Transverse colon (tissue), 4 donors: ENCODE data around the gene GLYR1. TPM values are rescaled to one million over a fixed set of nuclear protein-coding genes. Genes with fewer than 3 reads are reported as not detected.

ENCODE experiments used
- DNase-seq: peaks from one replicate; pipeline ENCODE4 v3.0.0-alpha.2; 2019
- H3K27ac ChIP-seq, 4 donors: fragments of 200-600 bp; sonication (generic); 2 replicates each; pipeline ENCODE4 v1.5.1; 2016 to 2018; ENCODE audit warnings: inconsistent platforms in 4 of 4
- H3K27me3 ChIP-seq: fragments of 200-600 bp; sonication (generic); 2 replicates; pipeline ENCODE4 v1.5.1; 2017; ENCODE audit warnings: inconsistent platforms
- H3K36me3 ChIP-seq, 4 donors: fragments of 200-600 bp; sonication (generic); 2 replicates each; pipeline ENCODE4 v1.5.1; 2017 to 2019; ENCODE audit warnings: inconsistent platforms in 4 of 4
- H3K4me1 ChIP-seq, 4 donors: fragments of 200-600 bp; sonication (generic); 2 replicates each; pipeline ENCODE4 v1.5.1; 2017 to 2020; ENCODE audit warnings: inconsistent platforms in 4 of 4
- H3K4me3 ChIP-seq, 4 donors: fragments of 200-600 bp; sonication (generic); 1 replicate in 1 of 4; 2 replicates in 3 of 4; pipeline versions ENCODE4 v1.5.1 to v1.6.1; 2017 to 2019; ENCODE audit warnings: inconsistent platforms in 4 of 4
- H3K9me3 ChIP-seq, 2 donors: fragments of 200-600 bp; sonication (generic); 2 replicates each; pipeline ENCODE4 v1.5.1; 2017 to 2019; ENCODE audit warnings: inconsistent platforms in 2 of 2
- CTCF ChIP-seq, 5 experiments: fragments of 200-600 bp in 3 of 5; fragments of 450-650 bp in 2 of 5; sonication (generic) in 3 of 5; IDR thresholded peaks; 1 replicate in 2 of 5; 2 replicates in 3 of 5; pipeline ENCODE4 v1.5.1; 2016 to 2017; ENCODE audit warnings: antibody characterized with exemption in 5 of 5, inconsistent platforms in 3 of 5, mild to moderate bottlenecking in 2 of 5, moderate library complexity in 1 of 5
- EP300 ChIP-seq: sonication (generic); formaldehyde crosslinking; IDR thresholded peaks from one replicate; pipeline ENCODE4 v1.6.1; 2017; ENCODE audit warnings: antibody characterized with exemption, low read depth
- POLR2A ChIP-seq: fragments of 450-650 bp; IDR thresholded peaks from one replicate; pipeline ENCODE4 v1.6.1; 2016; ENCODE audit warnings: antibody characterized with exemption, mild to moderate bottlenecking, moderate library complexity
- POLR2AphosphoS5 ChIP-seq, 3 donors: sonication (generic); formaldehyde crosslinking; IDR thresholded peaks; one replicate each; pipeline ENCODE4 v1.6.1; 2016; ENCODE audit warnings: antibody characterized with exemption in 3 of 3
- WGBS, 2 donors: methylation state at CpG; one replicate each; pipeline ENCODE4 v1.1.5; 2018; ENCODE audit warnings: low coverage in 1 of 2; 5-methylcytosine and 5-hydroxymethylcytosine counted together
- in situ Hi-C, 4 donors: fragments of 200-750 bp; cut with MboI; loops; one replicate each; pipeline versions ENCODE4 v1.15.0 to v1.15.1; 2017; ENCODE audit warnings: low sequenced_read_pairs in 3 of 4, low pct_ligation_motif_present in 1 of 4, low pct_unique_long_range_greater_than_20kb in 1 of 4
- intact Hi-C: fragments of 100-400 bp; cut with DNase I; formaldehyde crosslinking; loops from one replicate; pipeline ENCODE4 v1.15.1; 2023; ENCODE audit warnings: low total_unique reads
- total RNA-seq, 4 donors: library from RNA; depleted of rRNA; stranded (reverse); fragments of >200 nt; gene quantifications; one replicate each; pipeline ENCODE4 v1.1.0, GENCODE V29; 2016

Gene GLYR1
- total RNA-seq, 4 donors from 2014 or later: 50.2 to 88.4 (median 74.0) TPM

- TF ChIP-seq EP300 (no peak), CTCF (IDR thresholded peaks at IDR 0.05) (no peak), POLR2A (peak; percentile 66), POLR2AphosphoS5 (IDR thresholded peaks at IDR 0.05) (peak in 2 of 3 donors; percentile 45 to 77)
- Histone ChIP-seq H3K4me1 (peaks cover 11 to 36% (median 31%) of the 10 kb centered on the region in 4 donors), H3K27ac (peak within 1 kb of the TSS; percentile 88 to 97 (median 93)), H3K36me3 (peaks cover 0 to 22% (median under 1%) of the 10 kb centered on the region in 4 donors), H3K27me3 (no peaks in the 10 kb centered on the region), H3K4me3 (peak within 1 kb of the TSS; percentile 59 to 83 (median 78)), H3K9me3 (no peaks in the 10 kb centered on the region)
- peak; percentile 96 for DNase-seq
- intact Hi-C loops (loop anchor here (5.0 kb wide), 1 partner anchor 35 kb away; the partner anchor contains the start of gene ZNF500), in situ Hi-C loops (no loop called here)
- WGBS, 2 donors: 0% methylated on average over 16 of the region's 70 CpGs; no CpG with 5 or more reads in 1 of the 2 donors
Observed at GRCh38 chr16:4801962-4802658, 45.0 kb downstream of the GLYR1 start, which contains the start of gene ROGDI. Gene ROGDI, minus strand, starts transcription at chr16:4802633. Its CDS starts 62 bp downstream, at chr16:4802571.

GRCh38 chr16:4801051-4801961, 45.8 kb downstream of the GLYR1 start:
- in situ Hi-C loops: no loop called here
- 43% methylated on average over 29 of the region's 29 CpGs; no CpG with 5 or more reads in 1 of the 2 donors for WGBS, 2 donors
- peak overlapping the region; percentile 88 to 97 (median 93) for H3K27ac ChIP-seq
- H3K9me3 ChIP-seq: no peaks in the 10 kb centered on the region
- H3K4me1 ChIP-seq: peaks cover 11 to 42% (median 34%) of the 10 kb centered on the region in 4 donors
- TF ChIP-seq CTCF (IDR thresholded peaks at IDR 0.05) (no peak), POLR2A (no peak), EP300 (no peak), POLR2AphosphoS5 (IDR thresholded peaks at IDR 0.05) (no peak)
- intact Hi-C loops: loop anchor here (5.0 kb wide), 1 partner anchor 34 kb away; the partner anchor contains the start of gene ZNF500
- peak; percentile 22 for DNase-seq
- peaks cover 0 to 20% (median 0%) of the 10 kb centered on the region in 4 donors for H3K36me3 ChIP-seq
- peak overlapping the region; percentile 59 to 83 (median 78) for H3K4me3 ChIP-seq
- H3K27me3 ChIP-seq: no peaks in the 10 kb centered on the region

GRCh38 chr16:4800290-4801041, 46.6 kb downstream of the GLYR1 start:
- Histone ChIP-seq H3K4me1 (peaks cover 11 to 42% (median 34%) of the 10 kb centered on the region in 4 donors), H3K9me3 (no peaks in the 10 kb centered on the region), H3K36me3 (peaks cover 0 to 12% (median 0%) of the 10 kb centered on the region in 4 donors), H3K27me3 (no peaks in the 10 kb centered on the region), H3K4me3 (no peak overlapping the region), H3K27ac (peak overlapping the region; percentile 88 to 97 (median 93))
- intact Hi-C loops: loop anchor here (5.0 kb wide), 1 partner anchor 33 kb away; the partner anchor contains the start of gene ZNF500
- in situ Hi-C loops: no loop called here
- peak; percentile 80 for DNase-seq
- TF ChIP-seq POLR2A: peak; percentile 44
- no peak for TF ChIP-seq CTCF (IDR thresholded peaks at IDR 0.05)
- TF ChIP-seq POLR2AphosphoS5 (IDR thresholded peaks at IDR 0.05): peak in 1 of 3 donors; percentile 26
- no peak for TF ChIP-seq EP300
- 56 to 63% methylated on average over 2 to 15 of the region's 17 CpGs for WGBS, 2 donors
